ENCODE results near the gene BUD23. TPM values are rescaled to one million over a fixed set of nuclear protein-coding genes. Genes with fewer than 3 reads are reported as not detected.
A peak's percentile ranks its signal among the peaks of the same experiment; 100 is the strongest.
"Not testable (repeated sequence)": the region's sequence is repeated elsewhere in the genome, so short reads cannot be mapped to it uniquely, and the experiment has no call there.

The BUD23 gene
- total RNA-seq, 6 donors from 2014 or later, result 19.9 to 52.3 (median 48.8) TPM

DNA sequence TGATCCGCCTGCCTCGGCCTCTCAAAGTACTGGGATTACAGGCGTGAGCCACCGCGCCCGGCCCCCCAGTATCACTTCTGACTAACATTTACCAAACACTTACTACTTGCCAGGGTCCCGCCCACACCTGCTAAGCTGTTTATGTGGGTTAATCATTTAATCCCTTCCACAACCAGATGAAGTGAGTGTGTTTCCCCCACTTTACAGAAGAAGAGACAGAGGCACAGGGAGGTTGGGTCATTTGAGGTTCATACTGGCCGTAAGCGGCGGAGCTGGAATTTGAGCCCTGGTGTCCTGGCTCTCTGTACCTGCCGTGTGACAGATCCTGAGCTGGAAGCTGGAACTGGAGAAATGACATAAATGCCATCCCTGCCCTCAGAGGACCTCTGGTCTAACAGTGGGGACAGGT lies 30.9 kb upstream of the BUD23 start:
- no peak overlapping the region for H3K27ac ChIP-seq
- 64 to 73% methylated on average over 10 to 11 of the region's 11 CpGs for WGBS, 2 donors
- no peak for ATAC-seq (ENCODE audit: low FRiP score in 2 of 2)
- no peak for DNase-seq
- H3K4me3 ChIP-seq, result no peak overlapping the region
- peaks cover 6 to 8% (median 7%) of the 10 kb centered on the region in 4 donors for H3K4me1 ChIP-seq
- H3K36me3 ChIP-seq, result no peaks in the 10 kb centered on the region
- no peaks in the 10 kb centered on the region for H3K9me3 ChIP-seq
- peaks cover 0 to 7% (median 3%) of the 10 kb centered on the region in 4 donors for H3K27me3 ChIP-seq
- TF ChIP-seq EP300 (IDR thresholded peaks at IDR 0.05), result no peak
- TF ChIP-seq, protein P1, sequence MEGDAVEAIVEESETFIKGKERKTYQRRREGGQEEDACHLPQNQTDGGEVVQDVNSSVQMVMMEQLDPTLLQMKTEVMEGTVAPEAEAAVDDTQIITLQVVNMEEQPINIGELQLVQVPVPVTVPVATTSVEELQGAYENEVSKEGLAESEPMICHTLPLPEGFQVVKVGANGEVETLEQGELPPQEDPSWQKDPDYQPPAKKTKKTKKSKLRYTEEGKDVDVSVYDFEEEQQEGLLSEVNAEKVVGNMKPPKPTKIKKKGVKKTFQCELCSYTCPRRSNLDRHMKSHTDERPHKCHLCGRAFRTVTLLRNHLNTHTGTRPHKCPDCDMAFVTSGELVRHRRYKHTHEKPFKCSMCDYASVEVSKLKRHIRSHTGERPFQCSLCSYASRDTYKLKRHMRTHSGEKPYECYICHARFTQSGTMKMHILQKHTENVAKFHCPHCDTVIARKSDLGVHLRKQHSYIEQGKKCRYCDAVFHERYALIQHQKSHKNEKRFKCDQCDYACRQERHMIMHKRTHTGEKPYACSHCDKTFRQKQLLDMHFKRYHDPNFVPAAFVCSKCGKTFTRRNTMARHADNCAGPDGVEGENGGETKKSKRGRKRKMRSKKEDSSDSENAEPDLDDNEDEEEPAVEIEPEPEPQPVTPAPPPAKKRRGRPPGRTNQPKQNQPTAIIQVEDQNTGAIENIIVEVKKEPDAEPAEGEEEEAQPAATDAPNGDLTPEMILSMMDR (IDR thresholded peaks at IDR 0.05), result no peak
- TF ChIP-seq POLR2AphosphoS5 (IDR thresholded peaks at IDR 0.05), result no peak
- TF ChIP-seq POLR2A (IDR thresholded peaks at IDR 0.05), result no peak

DNA sequence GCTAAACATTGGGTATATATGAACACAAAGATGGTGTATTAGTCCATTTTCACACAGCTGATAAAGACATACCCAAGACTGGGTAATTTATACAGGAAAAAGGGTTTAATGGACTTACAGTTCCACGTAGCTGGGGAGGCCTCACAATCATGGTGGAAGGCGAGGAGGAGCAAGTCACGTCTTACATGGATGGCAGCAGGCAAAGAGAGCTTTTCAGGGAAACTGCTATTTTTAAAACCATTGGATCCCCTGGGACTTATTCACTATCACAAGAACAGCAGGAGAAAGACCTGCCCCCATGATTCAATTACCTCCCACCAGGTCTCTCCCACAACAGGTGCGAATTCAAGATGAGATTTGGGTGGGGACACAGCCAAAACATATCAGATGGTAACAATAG lies 28.1 kb upstream of the BUD23 start:
- not testable (repeated sequence) for H3K36me3 ChIP-seq; H3K4me3 ChIP-seq; H3K9me3 ChIP-seq; DNase-seq; H3K27me3 ChIP-seq; ATAC-seq (ENCODE audit: low FRiP score in 2 of 2); H3K4me1 ChIP-seq; H3K27ac ChIP-seq
- 84 to 88% methylated on average over 4 of the region's 4 CpGs for WGBS, 2 donors

- TF ChIP-seq, protein P1 (IDR thresholded peaks at IDR 0.05), result no peak
- no peak for TF ChIP-seq POLR2A (IDR thresholded peaks at IDR 0.05)
- no peak for TF ChIP-seq EP300 (IDR thresholded peaks at IDR 0.05)
- TF ChIP-seq POLR2AphosphoS5 (IDR thresholded peaks at IDR 0.05), result no peak
- DNase-seq (no peak), ATAC-seq (ENCODE audit: low FRiP score in 2 of 2) (no peak)
- WGBS, 2 donors, result 54 to 61% methylated on average over 8 of the region's 8 CpGs
- Histone ChIP-seq H3K4me1 (no peaks in the 10 kb centered on the region), H3K27ac (no peak overlapping the region), H3K9me3 (no peaks in the 10 kb centered on the region), H3K36me3 (no peaks in the 10 kb centered on the region), H3K4me3 (no peak overlapping the region), H3K27me3 (no peaks in the 10 kb centered on the region)
Measured at GRCh38 chr7:73659983-73660382, 23.4 kb upstream of the BUD23 start.

DNA sequence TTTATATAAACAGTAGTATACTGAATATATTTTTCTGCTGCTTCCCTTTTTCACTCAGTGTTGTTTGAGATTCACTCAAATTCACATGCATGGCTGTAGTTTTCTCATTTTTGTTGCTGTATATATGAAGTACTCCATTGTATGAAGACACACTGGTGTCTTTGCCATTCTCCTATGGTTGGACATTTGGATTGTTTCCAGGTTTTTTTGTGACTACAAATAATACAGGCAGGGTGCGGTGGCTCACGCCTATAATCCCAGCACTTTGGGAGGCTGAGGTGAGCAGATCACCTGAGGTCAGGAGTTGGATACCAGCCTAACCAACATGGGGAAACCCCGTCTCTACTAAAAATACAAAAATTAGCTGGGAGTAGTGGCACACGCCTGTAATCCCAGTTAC lies 22.8 kb upstream of the BUD23 start:
- H3K9me3 ChIP-seq; H3K27ac ChIP-seq; H3K36me3 ChIP-seq; DNase-seq; H3K27me3 ChIP-seq; ATAC-seq (ENCODE audit: low FRiP score in 2 of 2); H3K4me1 ChIP-seq; H3K4me3 ChIP-seq: not testable (repeated sequence)
- WGBS, 2 donors, result 55 to 76% methylated on average over 4 of the region's 4 CpGs

GRCh38 chr7:73663033-73663432 lies 20.4 kb upstream of the BUD23 start:
- Histone ChIP-seq H3K27ac (no peak overlapping the region), H3K4me1 (peaks cover 4 to 7% (median 5%) of the 10 kb centered on the region in 4 donors), H3K9me3 (no peaks in the 10 kb centered on the region), H3K4me3 (no peak overlapping the region), H3K36me3 (no peaks in the 10 kb centered on the region), H3K27me3 (no peaks in the 10 kb centered on the region)
- no peak for DNase-seq
- ATAC-seq (ENCODE audit: low FRiP score in 2 of 2), result no peak
- TF ChIP-seq POLR2A (IDR thresholded peaks at IDR 0.05) (no peak), EP300 (IDR thresholded peaks at IDR 0.05) (no peak), POLR2AphosphoS5 (IDR thresholded peaks at IDR 0.05) (no peak)
- TF ChIP-seq, protein P1 (IDR thresholded peaks at IDR 0.05), result no peak

GRCh38 chr7:73667344-73668102 lies 15.9 kb upstream of the BUD23 start, which contains the start of gene VPS37D:
TSS of gene VPS37D (plus strand) at chr7:73667831. CDS start at chr7:73667959, 128 bp downstream.
- Histone ChIP-seq H3K27ac (peak within 1 kb of the TSS in 1 of 4 donors; percentile 55), H3K36me3 (no peaks in the 10 kb centered on the region), H3K27me3 (no peaks in the 10 kb centered on the region), H3K9me3 (no peaks in the 10 kb centered on the region), H3K4me3 (peak within 1 kb of the TSS; percentile 47 to 72 (median 70)), H3K4me1 (peaks cover 4 to 22% (median 14%) of the 10 kb centered on the region in 4 donors)
- WGBS, 2 donors, result 9 to 10% methylated on average over 21 to 28 of the region's 79 CpGs
- TF ChIP-seq, protein P1 (IDR thresholded peaks at IDR 0.05), result peak; percentile 93 to 99 (median 98)
- TF ChIP-seq POLR2A (IDR thresholded peaks at IDR 0.05) (no peak), POLR2AphosphoS5 (IDR thresholded peaks at IDR 0.05) (peak in 1 of 2 donors; percentile 14), EP300 (IDR thresholded peaks at IDR 0.05) (peak in 1 of 4 donors; percentile 21)
- peak; percentile 93 to 99 for DNase-seq
- ATAC-seq (ENCODE audit: low FRiP score in 2 of 2), result peak; percentile 94 to 98

Data from upper lobe of left lung (tissue), 6 donors.